Natural killer cell treated with Interleukin-12 subunit alpha and Interleukin-12 subunit beta and Interleukin-15 and Interleukin-18, amount 100 ng/mL, for 72 hours (primary cell): ENCODE measurements around the gene DNAJC8. TPM values are rescaled to one million over a fixed set of nuclear protein-coding genes. Genes with fewer than 3 reads are reported as not detected.

Source experiments
- ATAC-seq, 2 donors: fragments of 150-1000 bp; cut with Tn5 transposase in 1 of 2; sonication (Bioruptor Pico), chemical (Tn5 transposase) in 1 of 2; 2 replicates each; pipeline ENCODE4 v1.10.0; 2021
- DNase-seq: peaks from one replicate; pipeline ENCODE4 v3.0.0; 2022; ENCODE audit warnings: low spot score
- H3K27ac Mint-ChIP-seq, 2 donors: 1 replicate in 1 of 2; 2 replicates in 1 of 2; pipeline ENCODE4 v1.8.0; 2022; ENCODE audit warnings: mixed read lengths in 2 of 2, mild to moderate bottlenecking in 1 of 2, moderate library complexity in 1 of 2
- H3K27me3 Mint-ChIP-seq, 2 donors: 1 replicate in 1 of 2; 2 replicates in 1 of 2; pipeline ENCODE4 v1.8.0; 2022; ENCODE audit warnings: mixed read lengths in 2 of 2
- H3K36me3 Mint-ChIP-seq: one replicate; pipeline ENCODE4 v1.8.0; 2022; ENCODE audit warnings: mixed read lengths
- H3K4me1 Mint-ChIP-seq, 2 donors: 1 replicate in 1 of 2; 2 replicates in 1 of 2; pipeline ENCODE4 v1.8.0; 2022; ENCODE audit warnings: low read depth in 2 of 2, mixed read lengths in 2 of 2, mild to moderate bottlenecking in 1 of 2
- H3K4me3 Mint-ChIP-seq: one replicate; pipeline ENCODE4 v1.8.0; 2022; ENCODE audit warnings: mixed read lengths
- H3K9me3 Mint-ChIP-seq: 2 replicates; pipeline ENCODE4 v1.8.0; 2022; ENCODE audit warnings: mixed read lengths
- total RNA-seq, 2 donors: library from RNA; stranded (reverse); gene quantifications; one replicate each; pipeline ENCODE4 v1.2.3, GENCODE V29; 2022

DNAJC8 gene
- total RNA-seq, 2 donors from 2014 or later = 62.8 to 103 TPM

DNA sequence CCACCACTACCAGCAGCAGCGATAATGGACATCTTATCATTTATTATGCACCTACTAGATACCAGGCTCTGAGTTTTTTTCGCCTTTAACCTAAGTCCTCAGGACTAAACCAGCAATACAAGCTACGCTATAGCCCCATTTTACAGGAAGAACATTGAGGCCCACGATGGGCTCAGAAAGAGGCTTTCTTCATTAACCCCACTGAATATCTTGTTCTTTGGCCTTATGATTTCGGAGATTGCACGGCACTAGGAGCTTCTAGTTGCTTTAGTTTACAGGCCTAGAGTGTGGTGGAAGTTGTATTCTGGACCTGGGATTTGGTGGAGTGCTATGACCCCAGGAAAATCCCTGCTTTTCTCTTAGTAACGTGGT lies 28.0 kb upstream of the DNAJC8 start:
- no peaks in the 10 kb centered on the region for H3K27me3 Mint-ChIP-seq
- no peaks in the 10 kb centered on the region for H3K9me3 Mint-ChIP-seq
- H3K36me3 Mint-ChIP-seq = no peaks in the 10 kb centered on the region
- no peak for ATAC-seq
- peak overlapping the region; percentile 26 to 51 for H3K27ac Mint-ChIP-seq
- no peak for DNase-seq
- H3K4me1 Mint-ChIP-seq = peaks cover 33 to 37% of the 10 kb centered on the region in 2 donors
- peak overlapping the region; percentile 79 for H3K4me3 Mint-ChIP-seq

DNA sequence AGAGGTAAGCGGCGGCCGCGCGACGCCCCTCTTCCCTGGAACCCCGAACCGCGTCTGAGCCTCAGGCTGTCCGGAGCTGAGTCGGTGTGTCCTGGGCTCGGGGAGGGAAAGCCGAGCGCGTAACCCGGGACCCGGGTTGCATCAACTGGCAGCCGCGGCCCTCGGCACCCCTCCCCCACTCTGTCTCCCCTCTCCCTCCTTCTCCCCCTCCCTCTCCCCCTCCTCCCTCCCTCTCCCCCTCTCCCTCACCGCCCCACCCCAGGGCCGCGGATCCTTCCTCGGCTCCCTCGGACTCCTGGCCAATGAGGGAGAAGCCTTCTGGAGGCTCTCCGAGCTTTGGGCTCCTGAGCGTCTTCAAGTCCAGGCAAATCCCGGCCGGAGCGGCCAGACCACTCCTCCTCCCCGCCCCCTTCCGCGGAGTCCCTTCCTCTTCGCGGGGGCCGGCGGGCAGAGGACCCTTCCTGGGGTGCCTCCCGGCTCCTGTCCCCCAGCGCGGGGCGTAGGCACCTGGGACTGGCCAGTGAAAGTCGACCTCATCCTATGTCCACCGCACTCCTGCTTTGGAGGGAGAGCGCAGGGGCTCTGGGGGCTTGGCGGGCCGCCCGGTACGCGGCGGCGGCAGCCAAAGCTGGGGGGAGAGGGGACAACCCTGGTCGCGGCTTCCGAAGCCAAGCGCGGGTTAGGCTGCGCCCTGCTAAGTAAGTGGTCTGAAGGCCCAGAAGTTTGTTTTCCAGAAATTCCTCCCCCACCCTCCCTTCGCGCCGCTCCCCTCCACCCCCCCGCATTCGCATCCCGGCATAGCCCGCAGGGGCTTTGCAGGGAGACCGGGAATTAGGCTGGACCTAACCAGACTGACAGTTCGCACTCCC lies 27.3 kb upstream of the DNAJC8 start:
- Mint-ChIP-seq H3K4me1 (peaks cover 31 to 34% of the 10 kb centered on the region in 2 donors), H3K4me3 (peak overlapping the region; percentile 79), H3K27me3 (no peaks in the 10 kb centered on the region), H3K9me3 (no peaks in the 10 kb centered on the region), H3K27ac (peak overlapping the region; percentile 26 to 89), H3K36me3 (no peaks in the 10 kb centered on the region)
- no peak for ATAC-seq
- no peak for DNase-seq

DNA sequence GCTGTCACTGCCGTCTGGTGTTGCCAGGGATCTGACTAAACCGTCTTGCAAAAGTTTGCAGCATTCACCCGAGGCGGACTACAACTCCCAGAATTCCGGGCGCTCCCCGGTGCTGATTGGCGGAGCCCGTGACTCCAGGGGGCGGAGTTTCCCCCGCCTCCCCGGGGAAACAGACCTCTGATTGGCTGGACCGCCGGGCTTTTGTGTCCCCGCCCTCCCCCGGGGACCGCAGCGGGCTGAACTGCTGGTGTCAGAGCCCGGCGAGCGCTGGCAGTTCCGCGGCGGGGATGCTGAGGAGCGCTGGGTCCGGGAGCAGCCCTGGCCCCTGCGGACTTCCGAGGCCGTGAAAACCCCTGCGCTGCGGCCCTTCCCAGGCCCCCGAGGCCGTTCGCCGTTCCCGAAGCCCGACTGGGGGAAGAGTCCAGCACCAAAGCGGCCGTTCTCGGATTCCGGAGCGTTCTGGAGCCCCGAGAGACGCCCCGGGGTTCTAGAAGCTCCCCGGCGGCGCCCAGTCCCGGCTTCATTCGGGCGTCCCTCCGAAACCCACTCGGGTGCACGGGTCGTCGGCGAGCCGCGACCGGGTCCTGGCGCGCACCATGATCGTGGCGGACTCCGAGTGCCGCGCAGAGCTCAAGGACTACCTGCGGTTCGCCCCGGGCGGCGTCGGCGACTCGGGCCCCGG lies 26.6 kb upstream of the DNAJC8 start, which contains the start of gene SESN2:
Gene SESN2 (plus strand): TSS at position 267 of the 682 bp plus-strand sequence. CDS start 330 bp downstream, at position 597.
- DNase-seq (peak; percentile 100), ATAC-seq (peak; percentile 98)
- Mint-ChIP-seq H3K4me1 (peaks cover 31 to 34% of the 10 kb centered on the region in 2 donors), H3K27ac (peak within 1 kb of the TSS; percentile 89 to 97), H3K36me3 (no peaks in the 10 kb centered on the region), H3K27me3 (no peaks in the 10 kb centered on the region), H3K9me3 (no peaks in the 10 kb centered on the region), H3K4me3 (peak within 1 kb of the TSS; percentile 79)

DNA sequence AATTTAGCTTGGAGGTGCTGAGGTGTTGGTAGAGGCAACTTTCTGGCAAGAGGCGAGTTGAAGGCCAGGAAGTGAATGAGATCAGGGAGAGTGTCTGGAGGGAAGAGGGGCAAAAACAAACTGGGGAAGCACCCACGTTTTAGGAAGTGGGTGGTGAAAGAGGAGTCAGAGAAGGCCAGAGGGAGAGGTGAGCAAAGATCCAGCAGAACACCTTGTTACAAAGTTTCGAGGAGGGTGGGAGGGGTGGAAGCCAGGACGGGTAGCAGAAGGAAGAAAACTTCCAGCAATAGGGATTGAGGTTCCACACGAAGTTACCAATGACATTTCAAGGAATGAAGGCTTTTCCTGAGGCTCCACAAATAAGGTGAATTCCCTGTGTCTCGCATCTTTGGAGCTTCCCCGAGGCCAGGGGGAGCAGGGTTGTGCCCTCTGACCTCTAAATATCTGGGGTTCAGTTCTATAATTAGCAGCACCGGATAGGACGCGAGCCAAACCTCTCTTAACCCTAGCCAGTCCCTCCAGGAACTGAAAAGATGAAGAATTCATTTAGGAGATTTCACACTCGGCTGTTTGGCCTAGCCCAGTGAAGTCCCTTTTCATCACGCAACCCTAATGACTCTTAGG lies 25.9 kb upstream of the DNAJC8 start:
- no peaks in the 10 kb centered on the region for H3K27me3 Mint-ChIP-seq
- peak overlapping the region; percentile 89 to 97 for H3K27ac Mint-ChIP-seq
- H3K9me3 Mint-ChIP-seq = no peaks in the 10 kb centered on the region
- peaks cover 31 to 34% of the 10 kb centered on the region in 2 donors for H3K4me1 Mint-ChIP-seq
- DNase-seq = no peak
- ATAC-seq = no peak
- H3K36me3 Mint-ChIP-seq = no peaks in the 10 kb centered on the region
- peak overlapping the region; percentile 79 for H3K4me3 Mint-ChIP-seq

DNA sequence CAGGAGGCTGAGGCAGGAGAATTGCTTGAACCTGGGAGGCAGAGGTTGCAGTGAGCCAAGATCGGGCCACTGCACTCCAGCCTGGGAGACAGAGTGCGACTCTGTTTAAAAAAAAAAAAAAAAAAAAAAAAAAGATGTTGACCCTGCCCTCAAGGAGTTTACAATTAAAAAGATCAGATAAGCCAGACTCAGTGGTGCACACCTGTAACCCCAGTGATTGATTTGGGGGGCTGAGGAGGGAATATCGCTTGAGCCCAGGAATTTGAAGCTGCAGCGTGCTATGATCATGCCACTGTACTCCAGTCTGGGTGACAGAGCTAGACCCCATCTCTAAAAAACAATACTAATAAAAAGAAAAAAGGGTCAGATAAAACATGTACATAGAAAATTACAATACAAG lies 24.9 kb upstream of the DNAJC8 start:
- Mint-ChIP-seq H3K9me3 (no peaks in the 10 kb centered on the region), H3K27me3 (no peaks in the 10 kb centered on the region), H3K27ac (peak overlapping the region; percentile 89 to 97), H3K4me3 (peak overlapping the region; percentile 79), H3K4me1 (peaks cover 30 to 31% of the 10 kb centered on the region in 2 donors), H3K36me3 (no peaks in the 10 kb centered on the region)
- DNase-seq (no peak), ATAC-seq (no peak)

DNA sequence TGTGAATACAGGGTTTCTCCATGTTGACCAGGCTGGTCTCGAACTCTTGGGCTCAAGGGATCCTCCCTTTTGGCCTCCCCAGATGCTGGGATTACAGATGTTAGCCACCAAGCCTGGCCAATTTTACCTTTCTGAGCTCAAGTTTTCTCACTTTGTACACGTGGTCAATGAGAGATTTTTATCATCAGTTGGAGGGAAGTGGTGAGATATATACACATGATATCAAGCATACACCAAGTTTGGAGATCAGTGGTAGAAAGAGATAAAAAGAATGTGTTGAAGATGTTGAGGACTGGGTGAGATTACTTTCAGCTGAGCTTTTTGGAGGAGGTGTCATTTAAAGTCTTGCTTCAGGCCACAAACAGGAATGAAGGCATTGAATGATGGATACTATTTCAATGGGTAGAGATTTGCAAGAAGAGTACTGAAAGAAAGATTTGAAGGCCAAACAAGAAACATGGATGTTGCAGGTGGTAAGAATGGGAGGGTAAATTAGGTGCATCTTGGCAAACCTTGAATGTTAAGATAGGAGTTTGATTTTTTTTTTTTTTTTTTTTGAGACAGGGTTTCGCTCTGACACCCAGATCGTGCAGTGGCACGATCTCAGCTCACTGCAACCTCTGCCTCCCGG lies 23.5 kb upstream of the DNAJC8 start:
- H3K27me3 Mint-ChIP-seq = no peaks in the 10 kb centered on the region
- H3K27ac Mint-ChIP-seq = peak overlapping the region; percentile 38 to 54
- H3K9me3 Mint-ChIP-seq = no peaks in the 10 kb centered on the region
- ATAC-seq (no peak), DNase-seq (no peak)
- H3K4me3 Mint-ChIP-seq = peak overlapping the region; percentile 64
- H3K36me3 Mint-ChIP-seq = no peaks in the 10 kb centered on the region
- peaks cover 28 to 29% of the 10 kb centered on the region in 2 donors for H3K4me1 Mint-ChIP-seq

DNA sequence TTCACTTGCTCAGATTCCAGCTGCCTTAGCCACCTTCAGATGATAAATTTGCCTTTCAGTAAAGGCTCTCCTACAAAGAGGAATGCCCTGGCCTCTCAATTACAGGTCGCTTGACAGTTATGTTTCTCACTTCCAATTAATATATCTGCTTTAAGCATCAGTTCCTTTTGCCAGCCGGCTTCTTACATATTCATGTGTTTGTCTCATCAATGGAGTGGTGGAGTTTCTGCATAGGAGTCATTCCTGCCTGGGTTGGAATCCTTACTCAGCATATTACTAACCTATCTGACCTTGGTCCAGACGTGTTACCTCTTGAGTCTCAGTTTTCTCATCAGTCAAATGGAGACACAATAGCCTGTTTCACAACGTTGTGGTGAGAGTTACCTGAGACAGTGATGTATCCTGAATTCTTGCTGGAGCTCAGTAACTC lies 17.1 kb upstream of the DNAJC8 start:
- ATAC-seq = no peak
- Mint-ChIP-seq H3K27me3 (no peaks in the 10 kb centered on the region), H3K27ac (peak overlapping the region; percentile 90 to 94), H3K36me3 (no peaks in the 10 kb centered on the region), H3K4me1 (peaks cover 35 to 42% of the 10 kb centered on the region in 2 donors), H3K4me3 (peak overlapping the region; percentile 90), H3K9me3 (no peaks in the 10 kb centered on the region)
- DNase-seq = no peak

DNA sequence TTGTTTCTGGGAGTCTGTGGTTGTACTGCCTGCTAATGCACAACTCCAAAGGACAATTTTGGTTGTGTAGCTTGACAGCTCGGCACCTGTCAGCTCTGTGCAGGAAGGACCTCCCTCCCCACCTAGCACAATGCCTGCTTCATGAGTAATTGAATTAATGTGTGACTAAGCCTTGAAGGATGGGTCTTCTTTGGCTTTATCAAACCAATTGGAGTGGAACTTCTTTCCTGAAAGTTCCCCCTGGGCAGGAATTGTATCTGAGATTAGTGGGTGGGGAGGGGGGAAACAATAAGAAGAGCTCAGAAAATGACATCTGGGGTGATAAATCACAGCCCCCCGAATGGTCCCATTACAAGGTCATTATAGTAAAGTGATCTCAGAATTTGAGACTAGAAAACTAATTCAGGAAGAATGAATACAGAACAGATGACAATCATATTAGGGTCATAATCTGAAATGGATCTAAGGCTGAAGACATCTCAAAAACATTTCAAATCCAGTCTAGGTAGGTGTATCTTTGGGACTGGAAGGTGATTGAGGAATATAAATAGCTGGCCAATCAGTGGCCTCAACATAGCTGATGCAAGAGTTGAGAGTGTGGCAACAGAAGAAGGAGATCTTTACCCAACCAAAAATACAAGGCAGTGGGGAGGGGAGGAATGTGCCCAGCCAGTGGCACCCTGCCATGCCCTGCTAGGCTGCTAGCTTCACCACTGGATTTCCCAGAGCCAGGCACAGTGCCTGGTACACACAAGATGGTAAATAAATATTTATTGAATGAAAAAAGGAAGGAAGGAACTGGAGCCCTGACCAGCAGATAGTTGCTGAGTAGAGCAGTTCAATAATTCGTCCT lies 16.4 kb upstream of the DNAJC8 start:
- H3K27me3 Mint-ChIP-seq = no peaks in the 10 kb centered on the region
- H3K4me3 Mint-ChIP-seq = peak overlapping the region; percentile 90
- DNase-seq (no peak), ATAC-seq (no peak)
- no peaks in the 10 kb centered on the region for H3K36me3 Mint-ChIP-seq
- H3K27ac Mint-ChIP-seq = peak overlapping the region; percentile 90 to 94
- H3K4me1 Mint-ChIP-seq = peaks cover 39 to 46% of the 10 kb centered on the region in 2 donors
- H3K9me3 Mint-ChIP-seq = no peaks in the 10 kb centered on the region

DNA sequence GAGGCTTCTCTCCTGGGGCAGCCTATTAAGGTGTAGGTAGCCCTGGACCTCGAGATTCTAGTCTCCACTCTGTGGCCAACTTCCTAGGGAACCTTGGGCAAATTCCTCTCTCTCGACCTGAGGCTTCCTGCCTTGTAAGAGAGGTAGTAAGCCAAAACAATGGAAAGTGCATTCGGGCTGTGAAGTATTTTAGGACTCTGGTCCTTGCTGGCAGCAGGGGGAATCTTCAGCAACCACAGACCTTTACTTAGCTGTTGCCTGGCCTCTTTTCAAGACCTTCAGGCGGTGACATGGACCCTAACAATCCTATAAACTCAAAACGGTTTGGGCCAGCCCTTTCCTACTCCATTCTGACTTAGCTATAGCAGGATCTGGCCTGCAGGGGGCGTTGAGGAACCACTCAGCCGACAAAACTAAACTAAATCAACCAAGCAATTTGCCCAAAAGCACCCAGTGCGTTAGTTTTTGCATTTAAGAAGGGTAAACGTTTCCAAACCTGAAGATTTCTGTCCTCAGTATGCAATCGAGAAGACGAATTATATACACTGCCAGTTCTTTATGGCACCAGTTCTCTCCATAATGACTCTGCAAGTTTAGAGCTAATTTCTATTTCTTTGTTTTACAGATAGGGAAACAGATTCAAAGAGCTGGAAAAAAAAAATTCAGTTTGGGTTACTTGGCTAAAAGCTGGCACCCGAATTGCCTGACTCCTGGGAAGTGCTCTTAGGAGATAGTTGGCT lies 15.6 kb upstream of the DNAJC8 start:
- Mint-ChIP-seq H3K27ac (peak overlapping the region; percentile 90 to 94), H3K9me3 (no peaks in the 10 kb centered on the region), H3K36me3 (no peaks in the 10 kb centered on the region), H3K4me3 (peak overlapping the region; percentile 90), H3K27me3 (no peaks in the 10 kb centered on the region), H3K4me1 (peaks cover 46 to 54% of the 10 kb centered on the region in 2 donors)
- DNase-seq (peak; percentile 83), ATAC-seq (peak in 1 of 2 donors; percentile 28)

DNA sequence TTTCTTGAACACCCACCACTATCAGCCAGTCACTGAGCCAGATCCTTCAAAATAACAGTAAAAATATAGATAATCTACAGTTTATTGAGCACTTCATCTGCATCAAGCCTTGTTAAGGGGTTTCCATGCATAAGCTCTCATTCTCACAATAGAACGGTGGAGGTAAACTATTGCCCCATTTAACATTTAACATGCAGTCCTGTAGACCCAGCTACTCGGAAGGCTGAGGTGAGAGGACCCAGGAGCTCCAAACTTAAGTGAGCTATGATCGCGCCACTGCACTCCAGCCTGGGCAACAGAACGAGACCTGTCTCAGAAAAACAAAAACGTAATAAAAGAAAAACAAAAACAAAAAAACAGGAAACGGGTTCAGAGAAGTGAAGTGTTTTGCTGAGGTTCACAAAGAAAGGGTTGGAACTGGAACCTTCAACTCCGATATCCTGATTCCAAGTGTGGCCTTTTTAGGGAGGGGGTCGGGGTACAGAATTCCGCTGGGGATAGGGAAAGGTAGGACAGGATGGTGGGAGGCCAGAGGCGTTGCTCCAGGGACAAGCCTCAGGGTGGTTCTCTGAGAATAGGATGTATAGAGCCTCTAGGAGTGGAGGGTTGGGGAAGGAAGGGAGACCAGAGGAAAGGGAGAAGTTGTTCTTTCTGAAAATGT lies 14.9 kb upstream of the DNAJC8 start:
- ATAC-seq (no peak), DNase-seq (no peak)
- Mint-ChIP-seq H3K4me3 (peak overlapping the region; percentile 90), H3K4me1 (peaks cover 49 to 54% of the 10 kb centered on the region in 2 donors), H3K27ac (peak overlapping the region; percentile 90 to 94), H3K27me3 (no peaks in the 10 kb centered on the region), H3K9me3 (no peaks in the 10 kb centered on the region), H3K36me3 (no peaks in the 10 kb centered on the region)

DNA sequence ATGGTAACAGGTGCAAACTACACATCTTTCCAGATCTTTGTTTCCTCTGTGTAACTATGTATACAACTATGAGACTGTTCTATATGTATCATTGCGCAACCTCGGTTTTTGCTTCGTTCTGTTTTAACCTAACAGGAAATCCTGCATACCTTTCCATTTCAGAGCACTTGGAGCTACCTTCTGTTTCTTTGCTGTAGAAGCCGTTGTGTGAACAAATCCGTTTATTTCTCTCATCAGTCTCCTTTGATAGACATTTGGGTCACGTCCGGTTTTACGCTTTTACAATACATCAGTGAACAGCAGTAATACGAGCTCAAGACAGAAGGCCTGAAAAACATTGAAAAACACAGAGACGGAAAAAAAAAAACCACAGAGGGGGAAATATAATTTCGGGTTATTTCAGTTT lies 13.6 kb upstream of the DNAJC8 start:
- Mint-ChIP-seq H3K27ac (peak overlapping the region; percentile 90 to 94), H3K4me1 (peaks cover 49 to 54% of the 10 kb centered on the region in 2 donors), H3K4me3 (peak overlapping the region; percentile 90), H3K36me3 (no peaks in the 10 kb centered on the region), H3K27me3 (no peaks in the 10 kb centered on the region), H3K9me3 (no peaks in the 10 kb centered on the region)
- DNase-seq (peak; percentile 67), ATAC-seq (peak; percentile 13 to 25)
